MCF 10A (cell line): ENCODE measurements around the gene ALPG. TPM values are rescaled to one million over a fixed set of nuclear protein-coding genes. Genes with fewer than 3 reads are reported as not detected.
A peak's percentile ranks its signal among the peaks of the same experiment; 100 is the strongest.
"Not testable (repeated sequence)": the region's sequence is repeated elsewhere in the genome, so short reads cannot be mapped to it uniquely, and the experiment has no call there.

ENCODE experiments used
- Bru-seq: library from RNA; stranded (reverse); fragments of 400-500 nt; gene quantifications from one replicate; lab custom pipeline; 2021; lab: Mats Ljungman, UMichigan
- BruChase-seq, 2 experiments: library from RNA; stranded (reverse); fragments of 400-500 nt; gene quantifications; one replicate each; lab custom pipeline; 2021; lab: Mats Ljungman, UMichigan
- BruUV-seq: library from RNA; stranded (reverse); fragments of 400-500 nt; replicated peaks from 2 replicates; lab custom pipeline; 2021; lab: Mats Ljungman, UMichigan
- CTCF ChIA-PET: fragments of 300-600 bp; sonication (Branson Sonifier 250); formaldehyde crosslinking; extraction: SDS; loops from one replicate; lab custom pipeline; 2021; ENCODE audit warnings: antibody characterized with exemption, inconsistent platforms; lab: Yijun Ruan, JAX
- POLR2A ChIA-PET: fragments of 300-600, 350-650 bp; sonication (Branson Sonifier 250); formaldehyde crosslinking; extraction: SDS; loops from one replicate; lab custom pipeline; 2020; ENCODE audit warnings: antibody characterized with exemption, inconsistent platforms; lab: Yijun Ruan, JAX
- DNase-seq: peaks from one replicate; pipeline ENCODE4 v3.0.0-alpha.2; 2018; ENCODE audit not compliant: unreplicated experiment
- H3K27ac Mint-ChIP-seq: one replicate; pipeline ENCODE4 v1.8.0; 2022; ENCODE audit warnings: mild to moderate bottlenecking, low read depth, mixed read lengths; ENCODE audit not compliant: unreplicated experiment
- H3K27me3 Mint-ChIP-seq: one replicate; pipeline ENCODE4 v1.8.0; 2022; ENCODE audit warnings: mixed read lengths; ENCODE audit not compliant: insufficient read depth, unreplicated experiment
- H3K36me3 Mint-ChIP-seq: one replicate; pipeline ENCODE4 v1.8.0; 2022; ENCODE audit warnings: mild to moderate bottlenecking, moderate library complexity, mixed read lengths; ENCODE audit not compliant: insufficient read depth, unreplicated experiment
- H3K4me1 Mint-ChIP-seq: one replicate; pipeline ENCODE4 v1.8.0; 2022; ENCODE audit warnings: mixed read lengths; ENCODE audit not compliant: insufficient read depth, unreplicated experiment
- H3K4me3 Mint-ChIP-seq: one replicate; pipeline ENCODE4 v1.8.0; 2022; ENCODE audit warnings: mild to moderate bottlenecking, moderate library complexity, mixed read lengths; ENCODE audit not compliant: unreplicated experiment
- H3K9me3 Mint-ChIP-seq: one replicate; pipeline ENCODE4 v1.8.0; 2022; ENCODE audit warnings: mixed read lengths; ENCODE audit not compliant: unreplicated experiment
- intact Hi-C: fragments of 100-400 bp; cut with micrococcal nuclease; formaldehyde crosslinking; loops from 2 replicates; pipeline ENCODE4 v1.14.1; 2022
- long read RNA-seq: library from polyadenylated mRNA; stranded (forward); transcript quantifications from one replicate; pipeline ENCODE4 v2.0.0, GENCODE V29; 2022
- total RNA-seq: library from RNA; stranded (reverse); gene quantifications from 2 replicates; pipeline ENCODE4 v1.2.3, GENCODE V29; 2022
- TF ChIP-seq, protein P1 (sequence below): fragments of 200-600 bp; IDR thresholded peaks from one replicate; pipeline ENCODE4 v1.8.0; 2022; ENCODE audit warnings: antibody characterized with exemption, mild to moderate bottlenecking; ENCODE audit not compliant: unreplicated experiment

Gene ALPG
- total RNA-seq (not detected in 2 replicates), Bru-seq, nascent RNA (not detected), BruChase-seq, experiment 1, labeled RNA remaining after a 6-hour chase (not detected), BruChase-seq, experiment 2, labeled RNA remaining after a 2-hour chase (not detected)
- long read RNA-seq: 0 reads

DNA sequence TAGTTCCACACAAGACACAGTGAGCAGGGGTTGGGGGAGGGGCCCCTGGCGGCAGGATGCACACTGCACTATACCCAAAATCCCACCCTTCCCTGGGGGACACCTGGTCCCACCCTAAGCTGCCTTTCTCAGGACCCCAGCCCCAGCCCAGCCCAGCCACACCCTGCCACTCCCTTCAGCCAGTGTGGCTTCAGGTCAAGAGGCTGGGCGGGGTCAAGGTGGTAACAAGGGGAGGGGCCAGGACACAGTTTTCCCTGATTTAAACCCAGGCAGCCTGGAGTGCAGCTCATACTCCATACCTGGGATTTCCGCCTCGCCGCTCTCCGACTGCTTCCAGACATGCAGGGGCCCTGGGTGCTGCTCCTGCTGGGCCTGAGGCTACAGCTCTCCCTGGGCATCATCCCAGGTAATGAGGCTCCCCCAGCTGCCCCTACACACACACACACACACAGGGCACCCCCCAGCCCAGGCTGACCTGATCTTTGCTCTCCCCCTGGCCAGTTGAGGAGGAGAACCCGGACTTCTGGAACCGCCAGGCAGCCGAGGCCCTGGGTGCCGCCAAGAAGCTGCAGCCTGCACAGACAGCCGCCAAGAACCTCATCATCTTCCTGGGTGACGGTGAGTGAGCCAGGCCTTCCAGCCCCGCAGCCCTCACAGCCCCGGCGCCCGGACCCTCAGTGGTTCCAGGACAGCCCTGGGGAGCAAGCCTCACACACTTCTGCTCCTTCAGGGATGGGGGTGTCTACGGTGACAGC is at the start of gene ALPG:
ALPG (plus strand) TSS at position 289 of the 755 bp plus-strand sequence; CDS start at position 340, 51 bp downstream.
- H3K4me3 Mint-ChIP-seq: no peak within 1 kb of the TSS
- H3K9me3 Mint-ChIP-seq: no peaks in the 10 kb centered on the region
- POLR2A ChIA-PET: no interaction called here
- intact Hi-C loops: no loop called here
- no TSS peak for BruUV-seq
- CTCF ChIA-PET: interaction anchor here (0.6 to 0.7 kb wide), 2 partner anchors 20 to 24 kb away, joined by 3 read pairs; no protein-coding TSS in a partner anchor
- H3K27ac Mint-ChIP-seq: no peak within 1 kb of the TSS
- TF ChIP-seq, protein P1, sequence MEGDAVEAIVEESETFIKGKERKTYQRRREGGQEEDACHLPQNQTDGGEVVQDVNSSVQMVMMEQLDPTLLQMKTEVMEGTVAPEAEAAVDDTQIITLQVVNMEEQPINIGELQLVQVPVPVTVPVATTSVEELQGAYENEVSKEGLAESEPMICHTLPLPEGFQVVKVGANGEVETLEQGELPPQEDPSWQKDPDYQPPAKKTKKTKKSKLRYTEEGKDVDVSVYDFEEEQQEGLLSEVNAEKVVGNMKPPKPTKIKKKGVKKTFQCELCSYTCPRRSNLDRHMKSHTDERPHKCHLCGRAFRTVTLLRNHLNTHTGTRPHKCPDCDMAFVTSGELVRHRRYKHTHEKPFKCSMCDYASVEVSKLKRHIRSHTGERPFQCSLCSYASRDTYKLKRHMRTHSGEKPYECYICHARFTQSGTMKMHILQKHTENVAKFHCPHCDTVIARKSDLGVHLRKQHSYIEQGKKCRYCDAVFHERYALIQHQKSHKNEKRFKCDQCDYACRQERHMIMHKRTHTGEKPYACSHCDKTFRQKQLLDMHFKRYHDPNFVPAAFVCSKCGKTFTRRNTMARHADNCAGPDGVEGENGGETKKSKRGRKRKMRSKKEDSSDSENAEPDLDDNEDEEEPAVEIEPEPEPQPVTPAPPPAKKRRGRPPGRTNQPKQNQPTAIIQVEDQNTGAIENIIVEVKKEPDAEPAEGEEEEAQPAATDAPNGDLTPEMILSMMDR: no peak
- H3K27me3 Mint-ChIP-seq: peaks cover 18% of the 10 kb centered on the region
- DNase-seq: no peak
- no peaks in the 10 kb centered on the region for H3K36me3 Mint-ChIP-seq
- no peaks in the 10 kb centered on the region for H3K4me1 Mint-ChIP-seq

DNA sequence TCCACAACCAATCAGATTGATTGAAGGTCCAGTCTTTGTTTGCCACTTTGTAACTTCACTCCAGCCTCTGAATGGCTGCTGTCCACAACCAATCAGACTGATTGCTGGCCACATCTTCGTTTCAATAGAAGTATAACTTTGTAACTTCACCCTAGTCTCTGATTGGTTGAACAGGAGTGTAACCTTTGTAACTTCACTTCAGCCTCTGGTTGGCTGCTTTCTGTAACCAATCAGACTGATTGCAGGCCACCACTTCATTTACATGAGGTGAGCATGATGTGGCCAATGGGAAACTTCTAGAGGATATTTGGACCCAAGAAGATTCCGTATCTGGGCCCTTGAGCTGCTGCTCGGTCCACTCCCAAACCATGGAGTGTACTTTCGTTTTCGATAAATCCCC is 45.0 kb upstream of the ALPG start:
- TF ChIP-seq, protein P1: no peak
- peak; percentile 40 for DNase-seq
- Mint-ChIP-seq H3K27ac (no peak overlapping the region), H3K27me3 (peaks cover 14% of the 10 kb centered on the region), H3K4me3 (no peak overlapping the region), H3K36me3 (no peaks in the 10 kb centered on the region), H3K9me3 (no peaks in the 10 kb centered on the region), H3K4me1 (no peaks in the 10 kb centered on the region)
- CTCF ChIA-PET: interaction anchor here (1.0 kb wide), 1 partner anchor 12 kb away, joined by 3 read pairs; no protein-coding TSS in a partner anchor
- intact Hi-C loops: no loop called here
- no TSS peak for BruUV-seq
- POLR2A ChIA-PET: no interaction called here

- no peaks in the 10 kb centered on the region for H3K36me3 Mint-ChIP-seq
- intact Hi-C loops: no loop called here
- CTCF ChIA-PET: interaction anchor here (0.7 to 1.0 kb wide), 2 partner anchors 11 to 240 kb away, joined by 3 read pairs; no protein-coding TSS in a partner anchor
- POLR2A ChIA-PET: no interaction called here
- H3K4me1 Mint-ChIP-seq: no peaks in the 10 kb centered on the region
- no peak overlapping the region for H3K4me3 Mint-ChIP-seq
- no peak overlapping the region for H3K27ac Mint-ChIP-seq
- H3K9me3 Mint-ChIP-seq: no peaks in the 10 kb centered on the region
- no peak for DNase-seq
- peaks cover 11% of the 10 kb centered on the region for H3K27me3 Mint-ChIP-seq
- BruUV-seq: no TSS peak
- TF ChIP-seq, protein P1: no peak
Observed at GRCh38 chr2:232362174-232362900, 44.3 kb upstream of the ALPG start.

DNA sequence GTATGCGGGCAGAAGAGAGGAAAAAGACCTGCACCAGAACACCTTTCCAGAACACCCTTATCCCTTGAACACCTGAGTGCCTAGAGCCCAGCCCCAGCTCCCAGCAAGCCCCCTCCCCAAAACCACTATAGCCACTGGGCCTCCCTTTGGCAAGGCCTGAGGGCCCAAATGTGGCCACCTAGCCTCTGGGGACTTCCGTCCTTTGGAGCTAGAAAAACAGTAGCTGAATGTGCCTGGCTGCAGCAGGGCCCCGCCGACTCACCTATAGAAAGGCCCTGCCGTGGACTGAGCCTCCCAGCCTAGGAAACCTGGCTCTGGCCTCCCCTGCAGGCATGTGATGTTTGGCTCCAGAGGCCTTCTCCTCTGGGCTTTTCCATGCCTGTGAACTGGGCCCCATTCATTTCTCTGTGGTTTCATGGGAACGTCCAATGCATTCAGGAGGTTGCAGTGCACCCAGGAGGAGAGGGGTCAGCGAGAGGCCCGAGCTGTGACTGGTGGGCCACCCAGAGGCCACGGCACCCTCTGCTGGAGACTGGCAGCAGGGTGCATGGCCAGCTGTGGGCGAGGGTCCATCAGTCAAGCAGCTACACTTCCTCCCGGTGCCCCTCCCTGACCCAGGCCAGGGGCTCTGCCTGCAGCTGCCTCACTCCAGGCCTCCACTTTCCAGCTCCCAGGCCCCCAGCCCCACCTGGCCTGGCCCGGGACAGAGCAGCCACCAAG is 43.4 kb upstream of the ALPG start:
- intact Hi-C loops, H3K4me3 Mint-ChIP-seq, H3K27me3 Mint-ChIP-seq, H3K4me1 Mint-ChIP-seq, H3K9me3 Mint-ChIP-seq, H3K27ac Mint-ChIP-seq, H3K36me3 Mint-ChIP-seq, BruUV-seq, DNase-seq: not testable (repeated sequence)
- ChIA-PET POLR2A (interaction anchor here (0.6 kb wide), 1 partner anchor 123 kb away, joined by 3 read pairs; no protein-coding TSS in a partner anchor), CTCF (interaction anchor here (0.6 to 1.5 kb wide), 3 partner anchors 29 to 239 kb away, joined by 3 to 4 read pairs (median 3); no protein-coding TSS in a partner anchor)
